ENCODE results near the gene RPS5.
"Not testable (repeated sequence)": the region's sequence is repeated elsewhere in the genome, so short reads cannot be mapped to it uniquely, and the experiment has no call there.

RPS5 gene

DNA sequence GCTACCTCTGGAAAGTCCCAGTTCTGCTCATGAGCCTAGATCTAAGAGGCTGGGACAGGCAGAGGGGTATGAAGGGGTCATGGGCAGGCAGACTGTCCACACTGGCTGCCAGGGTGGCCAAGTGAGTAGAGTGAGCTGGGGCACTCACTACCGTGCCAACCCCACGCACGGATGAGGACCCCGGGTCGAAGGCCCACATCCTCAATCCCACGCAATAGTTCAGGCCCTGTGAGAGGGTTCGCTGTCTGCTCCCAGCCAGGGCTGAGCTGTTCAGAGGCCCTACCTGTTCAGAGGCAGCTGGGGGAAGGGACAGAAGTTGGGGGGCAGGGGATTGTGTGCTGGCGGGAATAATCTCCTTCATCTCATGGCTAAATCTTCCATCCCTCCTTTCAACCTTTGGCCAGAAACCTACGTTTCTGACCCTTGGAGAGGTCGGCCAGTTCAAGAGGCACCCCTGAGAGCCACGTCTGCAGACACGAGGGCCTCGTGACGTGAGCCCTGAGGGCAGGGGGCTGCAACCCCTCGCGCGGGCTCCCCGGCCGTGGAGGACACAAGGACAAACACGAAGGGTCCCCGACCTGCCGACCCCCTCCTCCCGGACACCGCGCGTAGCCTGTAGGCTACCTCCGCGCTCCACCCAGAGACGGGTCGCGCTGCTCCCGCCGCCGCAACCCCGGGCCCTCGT is 1.0 kb upstream of the RPS5 start:
- peak; percentile 84 for DNase-seq

DNA sequence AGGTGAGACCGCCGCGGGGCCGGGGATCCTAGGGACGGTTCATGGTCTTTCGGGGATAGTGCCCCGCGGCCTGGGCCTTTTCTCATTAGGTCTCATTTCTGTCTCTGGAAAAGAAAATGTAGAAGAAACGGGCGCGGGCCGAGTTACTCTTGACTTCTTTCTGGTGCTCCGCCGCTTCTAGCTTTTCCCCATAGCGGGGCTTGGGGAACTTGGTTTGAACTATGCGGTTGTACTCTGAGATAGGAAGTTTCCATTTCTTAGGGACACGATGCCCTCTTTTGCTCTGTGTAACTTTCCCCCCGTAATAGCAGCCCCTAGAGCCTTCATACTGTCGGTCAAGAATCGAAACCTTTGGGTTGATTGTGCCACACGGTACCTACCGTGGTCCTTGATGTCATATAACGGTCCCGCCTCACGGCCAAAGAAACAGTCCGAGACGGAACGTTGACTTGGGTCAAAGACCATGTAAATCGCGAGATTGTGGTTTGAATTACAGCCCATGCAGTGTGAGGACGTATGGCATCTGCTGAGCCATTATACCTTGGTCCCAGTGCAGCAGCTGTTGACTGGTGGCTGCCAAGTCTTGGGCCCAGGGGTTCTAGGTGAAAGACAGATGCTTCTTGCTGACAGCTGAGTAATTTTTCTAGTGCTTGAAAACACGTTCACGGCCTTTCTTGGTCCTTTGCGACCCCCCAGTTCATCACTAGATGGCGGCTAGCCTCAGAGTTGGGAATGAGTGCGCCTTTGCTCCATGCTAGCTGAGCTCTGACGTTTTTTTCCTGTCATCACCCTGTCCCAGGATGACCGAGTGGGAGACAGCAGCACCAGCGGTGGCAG is 487 bp downstream of the RPS5 start:
- peak; percentile 66 for DNase-seq

GRCh38 chr19:58388175-58388526 is 1.1 kb downstream of the RPS5 start:
- no peak for DNase-seq

DNA sequence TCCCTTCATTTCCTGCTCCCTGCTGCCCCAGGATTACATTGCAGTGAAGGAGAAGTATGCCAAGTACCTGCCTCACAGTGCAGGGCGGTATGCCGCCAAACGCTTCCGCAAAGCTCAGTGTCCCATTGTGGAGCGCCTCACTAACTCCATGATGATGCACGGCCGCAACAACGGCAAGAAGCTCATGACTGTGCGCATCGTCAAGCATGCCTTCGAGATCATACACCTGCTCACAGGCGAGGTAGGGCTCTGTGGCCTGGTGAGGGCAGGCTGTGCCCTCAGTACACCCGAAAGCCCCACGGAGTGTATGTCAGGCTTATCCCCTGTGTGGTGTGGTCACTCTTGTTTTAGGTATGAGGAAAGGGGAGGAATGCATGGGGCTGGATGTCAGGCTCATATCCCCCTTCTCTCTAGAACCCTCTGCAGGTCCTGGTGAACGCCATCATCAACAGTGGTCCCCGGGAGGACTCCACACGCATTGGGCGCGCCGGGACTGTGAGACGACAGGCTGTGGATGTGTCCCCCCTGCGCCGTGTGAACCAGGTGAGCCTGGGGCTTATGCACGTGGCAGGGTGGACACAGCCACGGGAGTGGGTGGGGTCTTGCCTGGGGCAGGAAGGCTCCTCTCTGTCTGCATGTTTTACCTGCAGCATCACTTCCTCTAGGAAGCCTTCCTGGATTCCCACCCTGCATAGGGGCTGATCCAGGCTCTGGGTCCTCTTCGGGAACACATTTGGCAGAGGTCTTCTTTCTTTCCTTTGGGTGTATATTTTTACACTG is 6.1 kb downstream of the RPS5 start:
- no peak for DNase-seq

GRCh38 chr19:58393725-58394033 is 6.6 kb downstream of the RPS5 start:
- no peak for DNase-seq

GRCh38 chr19:58394821-58395219 is 7.8 kb downstream of the RPS5 start:
- DNase-seq: no peak

GRCh38 chr19:58395220-58395978 is 8.3 kb downstream of the RPS5 start, which contains the start of gene RNF225:
Gene RNF225 (plus strand): TSS chr19:58395656. CDS start chr19:58396090, 434 bp downstream.
- DNase-seq: peak; percentile 81

DNA sequence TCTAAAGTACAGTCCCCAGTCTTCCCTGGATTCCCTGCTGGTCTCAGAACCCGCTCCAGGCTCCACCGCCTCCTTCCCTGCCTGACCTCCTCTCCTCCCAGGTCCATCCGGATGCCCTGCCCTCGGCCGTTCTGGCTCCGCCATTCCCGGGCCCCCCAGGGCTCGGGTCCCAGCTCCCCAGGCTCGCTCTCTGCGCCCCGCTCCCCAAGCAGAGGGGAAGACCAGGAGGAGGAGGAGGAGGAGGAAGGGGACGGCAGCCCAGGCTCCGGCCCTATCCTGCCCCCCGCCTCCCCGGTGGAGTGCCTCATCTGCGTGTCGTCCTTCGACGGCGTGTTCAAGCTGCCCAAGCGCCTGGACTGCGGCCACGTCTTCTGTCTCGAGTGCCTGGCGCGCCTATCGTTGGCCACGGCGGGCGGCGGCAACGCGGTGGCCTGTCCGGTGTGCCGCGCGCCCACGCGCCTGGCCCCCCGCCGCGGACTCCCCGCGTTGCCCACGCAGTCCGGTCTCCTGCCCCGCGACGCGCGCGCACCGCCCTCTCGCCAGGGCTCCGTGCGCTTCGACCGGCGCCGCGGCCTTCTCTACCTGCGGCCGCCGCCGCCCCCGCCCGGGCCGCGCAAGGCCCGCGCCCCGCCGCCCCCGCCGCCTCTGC is 9.0 kb downstream of the RPS5 start:
- DNase-seq: no peak

DNA sequence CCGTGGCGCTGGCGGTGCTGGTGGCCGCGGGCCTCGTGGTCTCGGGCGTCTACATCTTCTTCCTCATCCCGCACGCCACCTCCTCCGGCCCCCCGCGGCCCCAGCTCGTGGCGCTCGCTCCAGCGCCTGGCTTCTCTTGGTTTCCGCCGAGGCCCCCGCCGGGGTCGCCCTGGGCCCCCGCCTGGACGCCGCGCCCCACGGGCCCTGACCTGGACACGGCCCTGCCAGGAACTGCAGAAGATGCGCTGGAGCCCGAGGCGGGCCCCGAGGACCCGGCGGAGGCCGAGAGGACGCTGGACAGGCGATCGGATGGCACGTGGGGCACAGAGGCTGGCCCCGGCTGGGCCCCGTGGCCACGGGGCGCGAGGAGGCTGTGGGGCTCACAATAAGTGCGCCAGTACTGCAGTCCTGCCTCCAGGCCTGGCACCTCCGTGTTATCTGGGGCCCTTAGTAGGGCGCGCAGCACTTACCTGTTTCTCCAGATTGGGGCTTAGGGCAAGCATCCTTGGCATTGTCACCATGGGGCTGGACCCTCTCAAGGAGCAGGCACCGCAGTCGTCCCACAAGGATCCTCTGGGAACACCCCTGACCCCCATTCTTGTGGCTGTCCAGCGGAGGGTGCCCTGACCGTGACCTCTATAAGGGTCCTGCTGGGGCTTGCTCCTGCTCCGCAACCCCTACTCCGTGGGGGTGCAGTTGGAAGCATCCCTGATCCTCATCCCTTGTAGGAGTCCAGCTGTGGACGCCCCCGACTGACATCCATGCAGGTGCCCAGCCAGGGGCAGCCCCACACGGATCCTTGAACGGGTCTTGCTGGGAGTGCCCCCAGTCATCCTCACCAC is 9.8 kb downstream of the RPS5 start:
- DNase-seq: peak; percentile 64

GRCh38 chr19:58397533-58398037 is 10.5 kb downstream of the RPS5 start:
- DNase-seq: no peak

DNA sequence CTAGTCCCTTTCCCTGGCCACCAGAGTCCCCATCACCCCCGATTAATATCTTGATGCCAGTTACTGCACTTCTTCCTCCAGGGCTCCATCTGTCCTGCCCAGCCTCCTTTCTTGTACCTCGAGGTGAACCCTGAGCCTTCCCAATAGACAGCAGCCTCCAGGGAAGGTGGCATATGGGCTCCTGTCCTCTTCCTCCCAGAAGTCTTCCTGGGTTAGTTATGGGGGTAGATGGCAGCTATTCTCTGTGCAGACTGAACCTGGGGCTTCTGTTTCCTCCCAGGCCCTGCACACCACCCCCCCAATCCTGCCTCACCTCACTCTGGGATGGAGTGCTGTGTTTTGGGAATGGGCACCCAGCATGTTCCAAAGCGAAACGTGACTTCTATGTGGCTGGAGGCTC is 11.0 kb downstream of the RPS5 start:
- DNase-seq: no peak

DNA sequence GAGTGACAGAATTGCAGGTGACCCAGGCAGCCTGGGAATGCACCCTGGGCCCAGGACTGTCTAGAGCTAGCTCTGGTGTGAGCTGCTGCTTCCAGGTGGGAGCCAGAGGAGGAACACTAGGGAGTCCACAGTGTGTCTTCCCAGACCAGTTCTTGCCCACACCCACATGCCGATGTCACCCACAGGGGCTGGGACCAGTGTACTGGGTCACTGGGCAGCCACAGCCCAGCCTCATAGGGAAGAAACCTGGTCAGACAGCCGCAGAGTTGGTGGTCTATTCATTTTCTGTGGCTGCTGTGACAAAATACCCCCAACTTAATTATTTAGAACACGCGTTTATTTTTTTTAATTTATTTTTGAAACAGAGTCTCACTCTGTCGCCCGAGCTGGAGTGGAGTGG is 11.5 kb downstream of the RPS5 start:
- no peak for DNase-seq

DNA sequence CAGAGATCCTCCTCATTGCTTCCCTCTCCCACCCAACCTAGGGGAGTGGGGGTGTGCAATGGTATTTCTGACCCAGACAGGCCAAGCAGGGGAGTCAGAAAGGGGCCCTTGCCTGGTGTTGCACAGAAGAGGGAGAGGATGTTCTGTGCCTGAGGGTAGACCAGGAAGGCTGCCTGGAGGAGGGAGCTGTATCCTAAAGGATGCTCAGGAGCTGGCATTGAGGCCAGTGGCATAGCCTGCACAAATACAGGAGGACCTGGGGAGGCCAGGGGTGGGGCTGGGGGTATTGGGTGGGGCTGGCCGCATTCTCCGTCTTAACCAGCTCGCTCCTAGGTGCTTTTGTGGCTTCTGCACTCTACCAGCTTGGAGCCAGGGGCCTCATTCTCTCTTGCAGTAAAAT is 12.8 kb downstream of the RPS5 start:
- no peak for DNase-seq

- DNase-seq: no peak
Measured at GRCh38 chr19:58400316-58400915, 13.3 kb downstream of the RPS5 start.

- peak; percentile 98 for DNase-seq
Measured at GRCh38 chr19:58400916-58401839, 14.1 kb downstream of the RPS5 start.

GRCh38 chr19:58401840-58402421 is 14.9 kb downstream of the RPS5 start:
- no peak for DNase-seq

DNA sequence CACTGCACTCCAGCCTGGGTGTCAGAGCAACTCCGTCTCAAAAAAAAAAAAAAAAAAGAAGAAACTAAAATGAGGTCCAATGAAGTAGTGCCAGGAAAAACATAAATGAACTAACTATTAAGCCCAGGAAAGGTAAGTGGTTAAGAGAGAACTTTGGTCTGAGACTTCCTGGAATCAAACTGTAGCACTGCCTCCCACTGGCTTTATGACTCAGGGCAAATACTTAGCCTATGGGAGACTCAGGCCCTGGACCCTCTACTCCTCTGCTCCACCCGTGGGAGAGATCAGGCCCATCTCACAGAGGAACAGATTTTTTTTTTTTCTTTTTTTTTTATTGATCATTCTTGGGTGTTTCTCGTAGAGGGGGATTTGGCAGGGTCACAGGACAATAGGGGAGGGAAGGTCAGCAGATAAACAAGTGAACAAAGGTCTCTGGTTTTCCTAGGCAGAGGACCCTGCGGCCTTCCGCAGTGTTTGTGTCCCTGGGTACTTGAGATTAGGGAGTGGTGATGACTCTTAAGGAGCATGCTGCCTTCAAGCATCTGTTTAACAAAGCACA is 16.9 kb downstream of the RPS5 start:
- not testable (repeated sequence) for DNase-seq

DNA sequence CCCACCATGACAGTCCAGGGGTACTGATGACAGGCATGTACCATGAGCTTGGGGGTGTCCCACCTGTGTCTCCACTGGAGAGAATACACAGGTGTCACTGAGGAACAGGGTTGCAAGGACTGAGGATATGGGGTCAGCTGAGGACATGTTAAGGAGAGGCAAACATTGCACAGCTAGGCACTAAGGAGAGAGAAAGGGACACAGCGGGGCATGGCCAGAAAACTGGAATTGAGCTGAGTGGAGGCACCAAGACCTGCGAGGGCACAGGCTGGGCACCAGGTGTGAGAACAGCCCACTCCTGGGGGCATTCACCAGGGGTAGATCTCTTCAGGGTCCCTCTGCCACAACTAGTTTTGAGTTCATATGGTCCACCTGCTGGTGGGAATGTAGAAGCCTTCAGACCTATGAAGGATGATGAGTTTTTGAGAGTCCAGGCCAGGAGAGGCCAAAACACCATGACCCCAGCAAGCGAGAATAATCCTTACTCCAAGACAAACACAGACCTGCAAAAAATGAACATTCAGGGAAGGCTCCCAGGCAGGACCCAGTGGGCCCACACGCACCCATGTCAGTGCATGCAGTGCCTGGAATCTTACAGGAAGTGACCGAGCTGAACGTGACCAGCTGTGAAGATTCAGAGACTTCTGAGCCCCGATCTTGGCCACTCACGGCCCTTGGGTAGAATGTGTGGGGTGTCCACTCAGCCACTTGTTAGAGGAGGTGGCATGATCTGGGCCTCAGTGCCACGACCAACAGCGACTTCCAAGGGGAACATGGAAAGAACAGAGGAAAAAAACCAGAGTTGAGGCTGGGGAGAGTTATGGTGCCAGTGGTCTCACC is 20.0 kb downstream of the RPS5 start:
- DNase-seq: no peak

Data from activated CD8-positive, alpha-beta memory T cell treated with anti-CD3 and anti-CD28 coated beads for 24 hours (primary cell).